NCI-H2107 treated with DMSO at 0.1 percent for 48 hours (cell line): ENCODE results near the gene AAGAB.
"Not testable (repeated sequence)": the region's sequence is repeated elsewhere in the genome, so short reads cannot be mapped to it uniquely, and the experiment has no call there.

Experiments used
- DNase-seq: peaks from one replicate; lab custom pipeline; 2025; ENCODE audit not compliant: unreplicated experiment; lab: John Stamatoyannopoulos, UW

Gene AAGAB

DNA sequence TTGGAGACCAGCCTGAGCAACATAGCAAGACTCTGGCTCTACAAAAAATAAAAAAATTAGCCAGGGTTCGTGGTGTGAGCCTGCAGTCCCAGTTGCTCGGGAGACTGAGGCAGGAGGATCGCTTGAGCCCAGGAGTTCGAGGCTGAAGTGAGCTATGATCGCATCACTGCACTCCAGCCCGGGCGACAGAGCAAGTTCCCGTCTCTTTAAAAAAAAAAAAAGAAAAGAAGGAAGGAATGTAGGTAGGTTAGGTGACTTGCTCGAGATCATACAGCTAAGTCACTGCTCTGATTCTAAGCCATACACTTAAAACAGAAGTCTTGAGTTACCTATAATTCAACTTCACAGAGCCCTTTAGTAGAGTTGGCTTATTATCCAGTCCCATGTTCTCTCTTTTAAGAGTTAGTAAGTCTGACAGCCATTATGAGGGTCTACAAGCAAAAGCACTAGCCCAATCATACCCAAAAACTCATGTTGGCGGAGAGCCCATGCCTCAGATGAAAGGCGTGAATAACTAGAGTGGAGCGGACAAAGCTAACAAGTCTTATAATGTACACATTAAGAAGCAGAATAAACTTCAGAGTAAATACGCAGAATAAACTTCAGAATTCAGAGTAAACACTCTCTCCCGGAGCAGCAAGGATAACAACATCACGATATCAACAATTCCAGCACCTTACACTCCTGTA, 768 bp downstream of the AAGAB start:
- DNase-seq: no peak

DNA sequence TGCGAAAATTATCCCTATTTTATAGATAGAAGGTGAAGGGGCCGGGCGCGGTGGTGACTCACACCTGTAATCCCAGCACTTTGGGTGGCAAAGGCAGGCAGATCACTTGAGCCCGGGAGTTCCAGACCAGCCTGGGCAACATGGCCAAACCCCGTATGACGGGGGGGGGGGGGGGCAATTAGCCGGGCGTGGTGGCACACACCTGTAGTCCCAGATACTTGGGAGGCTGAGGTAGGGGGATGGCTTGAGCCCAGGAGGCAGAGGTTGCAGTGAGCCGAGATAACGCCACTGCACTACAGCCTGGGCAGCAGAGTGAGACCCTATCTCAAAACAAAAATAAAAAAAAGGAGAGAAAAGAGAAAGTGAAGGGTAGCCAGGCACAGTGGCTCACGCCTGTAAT, 1.4 kb downstream of the AAGAB start:
- no peak for DNase-seq

DNA sequence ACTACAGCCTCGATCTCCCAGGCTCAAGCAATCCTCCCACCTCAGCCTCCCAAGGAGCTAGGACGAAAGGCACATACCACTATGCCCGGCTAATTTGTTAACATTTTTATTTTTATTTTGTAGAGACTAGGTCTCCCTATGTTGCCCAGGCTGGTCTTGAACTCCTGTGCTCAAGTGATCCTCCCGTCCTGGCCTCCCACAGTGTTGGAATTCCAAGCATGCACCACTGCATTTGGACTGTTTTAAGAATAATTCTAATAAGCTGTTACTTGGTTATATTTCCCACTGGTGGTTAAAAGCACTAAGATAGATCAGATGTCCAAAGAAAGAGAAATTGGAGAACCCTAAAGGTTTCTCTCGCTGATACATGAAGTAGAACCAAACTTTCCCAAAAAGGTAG, 3.1 kb downstream of the AAGAB start:
- DNase-seq: no peak

DNA sequence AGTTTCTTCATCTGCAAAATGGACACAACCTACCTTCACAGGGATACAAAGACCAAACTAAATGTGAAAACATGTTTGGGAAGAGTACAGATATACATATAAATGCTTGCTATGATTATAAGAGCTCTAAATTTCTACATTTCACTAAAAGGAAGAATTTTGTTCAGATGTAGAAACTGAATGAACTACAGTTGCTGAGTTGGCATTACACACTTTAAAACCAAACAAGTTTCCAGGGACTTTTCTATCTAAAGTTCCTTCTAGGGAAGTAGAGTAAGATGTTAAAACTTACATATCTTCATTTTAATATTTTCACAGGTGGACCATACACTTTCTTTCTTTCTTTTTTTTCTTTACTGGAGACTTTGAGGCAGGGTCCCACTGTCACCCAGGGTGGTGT, 4.6 kb downstream of the AAGAB start:
- DNase-seq: no peak

DNA sequence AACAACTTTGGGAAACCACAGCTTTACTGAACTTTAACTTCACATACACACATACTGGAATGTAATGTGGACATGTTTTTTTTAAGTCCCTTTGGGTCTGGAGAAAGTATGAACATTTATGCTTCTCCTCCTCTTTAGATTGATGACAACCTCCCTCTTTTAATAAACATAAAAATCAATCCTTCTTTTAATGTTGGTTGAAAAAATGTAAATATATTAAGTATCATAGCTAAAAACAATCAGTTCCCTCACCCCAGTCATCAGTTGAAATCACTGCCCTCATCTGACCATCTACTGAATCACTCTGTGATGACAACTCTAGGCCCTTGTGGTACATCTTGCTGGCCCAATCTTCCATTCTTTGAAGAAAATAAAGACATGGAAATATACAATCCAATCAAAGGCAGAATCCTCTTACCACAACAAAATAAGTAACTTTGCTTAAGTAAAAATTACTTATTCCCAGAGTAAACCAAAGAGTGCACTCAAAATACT, 6.4 kb downstream of the AAGAB start:
- DNase-seq: no peak

DNA sequence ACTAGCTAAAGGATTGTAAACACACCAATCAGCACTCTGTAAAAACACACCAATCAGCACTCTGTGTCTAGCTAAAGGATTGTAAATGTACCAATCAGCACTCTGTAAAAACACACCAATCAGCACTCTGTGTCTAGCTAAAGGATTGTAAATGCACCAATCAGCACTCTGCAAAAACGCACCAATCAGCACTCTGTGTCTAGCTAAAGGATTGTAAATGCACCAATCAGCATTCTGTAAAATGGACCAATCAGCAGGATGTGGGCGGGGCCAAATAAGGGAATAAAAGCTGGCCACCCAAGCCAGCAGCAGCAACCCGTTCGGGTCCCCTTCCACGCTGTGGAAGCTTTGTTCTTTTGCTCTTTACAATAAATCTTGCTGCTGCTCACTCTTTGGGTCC, 7.9 kb downstream of the AAGAB start:
- not testable (repeated sequence) for DNase-seq

DNA sequence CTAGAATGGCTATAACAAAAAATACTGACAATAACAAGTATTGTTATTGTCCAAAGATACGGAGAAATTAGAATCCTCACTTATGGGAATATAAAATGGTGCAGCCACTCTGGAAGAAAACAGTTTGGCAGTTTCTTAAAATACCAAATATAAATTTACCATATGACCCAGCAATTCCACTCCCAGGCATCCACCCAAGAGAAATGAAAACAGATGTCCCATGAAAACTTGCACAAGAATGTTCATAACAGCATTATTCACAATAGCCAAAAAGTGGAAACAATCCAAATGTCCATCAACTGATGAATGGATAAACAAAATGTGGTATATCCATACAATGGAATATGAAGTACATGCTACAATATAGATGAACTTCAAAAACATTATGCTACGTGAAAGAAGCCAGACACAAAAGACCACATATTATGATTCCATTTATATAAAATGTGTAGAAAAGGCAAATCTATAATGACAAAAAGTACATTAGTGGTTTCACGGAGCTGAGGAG, 9.4 kb downstream of the AAGAB start:
- no peak for DNase-seq

DNA sequence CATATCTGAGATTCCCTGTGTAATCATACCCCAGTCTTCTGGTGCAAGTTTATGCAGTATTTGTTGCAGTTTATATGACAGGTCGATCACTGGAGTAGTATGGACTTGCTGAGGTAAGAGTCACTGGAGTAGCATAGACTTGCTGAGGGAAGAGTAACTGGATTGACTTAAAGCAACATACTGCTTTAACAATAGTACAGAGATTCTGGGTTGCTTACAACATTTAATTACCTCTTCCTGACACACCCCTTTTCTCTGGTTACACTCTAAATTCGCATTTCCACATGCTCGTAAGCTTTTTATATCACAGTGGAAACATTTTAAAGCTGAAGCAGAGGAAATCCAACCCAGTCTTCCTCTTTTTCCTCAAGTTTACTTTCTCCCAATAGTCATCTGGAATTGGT, 11.8 kb downstream of the AAGAB start:
- DNase-seq: no peak

DNA sequence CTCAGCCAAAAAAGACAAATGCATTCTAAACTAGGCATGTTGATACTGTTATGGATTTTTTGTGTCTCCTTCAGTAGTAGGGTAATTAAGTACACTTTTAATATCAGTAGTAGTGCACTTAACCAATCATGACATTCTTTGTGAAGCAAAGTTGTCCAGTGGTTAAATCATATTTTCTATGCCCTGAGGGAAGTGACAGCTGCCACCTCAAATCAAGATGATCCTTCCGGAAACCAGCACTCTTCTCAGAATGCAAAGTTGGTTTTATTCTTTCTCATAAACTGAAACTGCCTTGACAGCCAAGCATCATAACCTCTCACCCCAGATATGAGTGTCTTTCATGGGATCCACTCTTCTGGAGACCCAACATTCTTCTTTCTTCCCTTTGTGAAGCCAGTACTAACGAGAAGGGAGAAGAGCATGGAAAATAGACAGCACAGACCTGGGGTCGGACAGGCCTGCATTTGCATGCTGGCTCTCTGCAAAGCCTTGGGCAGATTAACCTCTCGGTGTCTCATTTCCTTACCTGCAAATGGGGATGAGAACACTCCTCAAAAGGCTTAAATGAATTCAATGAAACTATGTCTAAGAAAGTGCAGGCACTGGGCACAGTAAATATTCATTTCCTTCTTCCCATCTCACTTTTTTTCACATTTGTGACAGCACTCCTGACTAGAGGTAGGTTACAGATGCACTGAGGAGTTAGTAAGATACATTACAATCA, 13.2 kb downstream of the AAGAB start:
- no peak for DNase-seq

DNA sequence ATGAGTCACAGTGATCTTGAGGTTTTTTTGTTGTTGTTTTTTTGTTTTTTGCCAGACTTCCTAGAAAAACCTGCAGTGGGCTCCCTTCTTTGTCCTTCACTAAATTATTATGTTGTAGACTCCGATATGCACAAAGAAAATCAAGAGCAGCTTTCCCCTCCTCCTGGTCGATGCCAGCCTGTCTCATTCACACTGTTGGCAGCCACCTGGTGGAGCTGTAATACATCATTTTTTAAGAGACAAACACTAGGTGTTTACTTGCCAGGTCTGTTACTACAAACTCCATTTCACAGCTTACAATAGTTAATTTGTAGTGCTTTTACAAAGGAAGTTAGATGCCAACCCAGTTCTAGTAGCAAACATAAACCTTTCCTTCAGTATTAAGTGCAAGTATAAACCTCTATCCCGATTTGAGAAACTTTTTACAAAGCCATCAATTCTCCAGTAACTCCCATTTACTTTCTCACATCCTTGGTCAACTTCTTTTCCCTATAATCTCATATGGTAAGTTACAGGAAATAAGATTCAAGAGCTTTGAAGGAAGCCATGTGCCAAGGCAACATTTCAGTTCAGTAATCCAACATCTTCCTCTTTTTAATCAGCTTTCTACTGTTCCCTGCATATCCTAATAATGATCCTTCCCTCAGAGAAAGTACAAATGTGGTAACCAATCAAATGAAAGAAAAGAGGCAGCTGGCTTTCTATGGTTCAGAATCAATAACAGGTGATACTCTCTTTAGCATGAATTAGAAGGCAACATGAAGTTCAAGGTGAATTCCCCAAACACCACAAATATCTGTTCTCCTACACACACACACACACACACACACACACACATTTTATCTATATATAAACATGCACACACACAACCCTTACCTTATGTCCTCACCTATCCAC, 14.0 kb downstream of the AAGAB start:
- peak; percentile 45 for DNase-seq

DNA sequence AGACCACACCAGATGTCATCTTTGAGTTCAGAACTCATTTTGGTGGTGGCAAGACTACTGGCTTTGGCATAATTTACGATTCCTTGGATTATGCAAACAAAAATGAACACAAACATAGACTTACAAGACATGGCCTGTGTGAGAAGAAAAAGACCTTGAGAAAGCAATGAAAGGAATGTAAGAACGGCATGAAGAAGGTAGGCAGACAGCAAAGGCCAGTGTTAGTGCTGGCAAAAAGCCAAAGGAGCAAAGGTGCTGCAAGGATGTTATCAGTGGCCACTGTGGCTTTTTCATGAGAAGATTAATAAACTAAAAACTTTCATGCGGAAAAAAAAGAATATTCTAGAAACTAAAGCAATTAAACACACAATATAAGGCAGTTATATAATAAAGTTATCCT, 21.9 kb downstream of the AAGAB start:
- no peak for DNase-seq

DNA sequence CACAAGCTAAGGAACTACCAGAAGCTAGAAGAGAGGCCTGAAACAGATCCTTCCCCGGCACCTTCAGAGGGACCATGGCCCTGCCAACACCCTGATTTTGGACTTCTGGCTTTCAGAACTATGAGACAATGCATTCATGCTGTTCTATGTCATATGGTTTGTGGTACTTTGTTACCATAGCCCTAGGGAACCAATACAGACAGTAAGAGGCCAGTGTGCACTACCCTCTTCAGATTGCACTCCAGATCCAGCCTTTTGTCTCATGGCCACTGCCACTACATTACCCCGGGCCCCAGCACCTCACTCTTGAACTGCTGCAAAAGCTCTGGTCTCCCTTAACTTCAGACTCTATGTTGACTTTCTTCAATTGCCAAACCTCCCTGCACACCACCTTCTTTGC, 24.0 kb downstream of the AAGAB start:
- DNase-seq: no peak

DNA sequence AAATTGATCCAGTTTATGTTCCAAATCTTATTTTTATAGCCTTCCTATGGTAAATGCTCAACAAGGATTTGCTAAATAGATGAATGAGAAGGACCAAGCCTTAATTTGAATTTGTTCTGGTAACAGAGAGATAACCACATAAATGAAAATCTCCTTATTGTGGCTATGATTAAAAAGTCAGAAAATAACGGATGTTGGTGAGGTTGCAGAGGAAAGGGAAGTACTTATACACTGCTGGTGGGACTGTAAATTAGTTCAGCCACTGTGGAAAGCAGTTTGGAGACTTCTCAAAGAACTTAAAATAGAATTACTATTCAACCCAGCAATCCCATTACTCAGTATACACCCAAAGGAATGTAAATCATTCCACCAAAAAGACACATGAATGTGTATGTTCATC, 26.2 kb downstream of the AAGAB start:
- no peak for DNase-seq

DNA sequence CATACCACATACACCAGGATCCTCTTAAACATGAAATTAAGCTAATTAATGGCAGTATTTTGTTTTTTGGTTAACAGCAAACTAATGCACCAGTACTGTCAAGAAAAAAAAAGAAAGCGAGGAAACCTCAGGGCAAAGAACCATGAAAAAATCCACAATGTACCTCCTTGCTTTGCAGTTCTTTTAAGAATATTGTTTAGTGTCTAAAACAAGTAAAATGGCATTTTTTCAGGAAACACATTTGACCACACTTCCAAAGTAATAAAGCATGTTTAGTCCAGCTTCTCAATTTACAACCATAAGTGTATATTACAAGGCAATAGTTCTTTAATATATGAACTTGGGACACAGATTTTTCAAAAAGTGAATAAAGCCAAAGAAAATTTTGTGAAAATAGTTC, 26.6 kb downstream of the AAGAB start:
- DNase-seq: no peak

DNA sequence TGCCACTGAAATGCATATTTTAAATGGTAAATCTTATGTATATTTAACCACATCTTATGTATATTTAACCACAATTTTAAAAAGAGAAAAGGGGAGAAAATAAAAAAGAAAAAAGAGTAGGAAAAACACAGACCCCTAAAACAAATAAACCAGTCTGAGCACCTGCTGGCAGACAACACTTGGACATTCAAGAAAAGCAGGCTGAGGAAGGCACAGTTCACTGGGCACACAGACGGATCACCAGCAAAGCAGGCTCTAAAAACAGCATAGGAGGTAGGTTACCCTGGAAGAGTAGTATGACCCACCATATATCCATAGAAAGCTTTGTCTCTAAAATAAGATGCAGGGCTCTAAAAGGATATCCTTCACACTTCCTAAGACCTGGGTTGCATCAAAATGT, 27.0 kb downstream of the AAGAB start:
- no peak for DNase-seq

DNA sequence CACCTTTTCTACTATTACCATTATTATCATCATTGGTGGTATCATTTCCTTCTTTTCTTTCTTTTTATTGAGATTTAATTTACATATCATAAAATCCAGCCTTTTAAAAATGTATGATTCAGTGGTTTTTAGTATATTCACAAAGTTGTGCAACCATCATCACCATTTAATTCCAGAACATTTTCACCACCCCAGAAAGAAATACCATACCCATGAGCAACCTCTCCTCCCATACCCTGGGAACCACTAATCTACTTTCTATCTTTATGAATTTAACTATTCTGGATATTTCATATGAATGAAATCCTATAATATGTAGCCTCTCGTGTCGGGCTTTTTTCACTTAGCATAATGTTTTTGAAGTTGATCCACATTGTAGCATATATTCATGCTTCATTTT, 29.1 kb downstream of the AAGAB start:
- no peak for DNase-seq

DNA sequence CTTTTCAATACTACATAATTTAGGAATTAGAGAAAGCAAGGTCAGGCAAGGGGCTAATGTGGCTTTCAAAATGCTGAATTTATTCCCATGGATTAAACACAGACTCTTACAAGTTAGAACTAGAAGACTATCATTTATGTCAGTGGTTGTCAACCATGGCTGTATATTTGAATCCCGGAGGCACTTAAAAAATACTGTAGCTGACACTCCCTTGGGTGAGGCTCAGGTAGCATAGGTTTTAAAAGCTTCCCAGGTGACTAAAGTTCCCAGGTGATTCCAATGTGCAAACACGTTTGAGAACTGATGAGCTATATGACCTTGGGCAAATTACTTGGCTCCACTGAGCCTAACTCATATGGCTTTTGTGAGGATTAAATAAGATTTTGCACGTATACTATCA, 29.6 kb downstream of the AAGAB start:
- no peak for DNase-seq

DNA sequence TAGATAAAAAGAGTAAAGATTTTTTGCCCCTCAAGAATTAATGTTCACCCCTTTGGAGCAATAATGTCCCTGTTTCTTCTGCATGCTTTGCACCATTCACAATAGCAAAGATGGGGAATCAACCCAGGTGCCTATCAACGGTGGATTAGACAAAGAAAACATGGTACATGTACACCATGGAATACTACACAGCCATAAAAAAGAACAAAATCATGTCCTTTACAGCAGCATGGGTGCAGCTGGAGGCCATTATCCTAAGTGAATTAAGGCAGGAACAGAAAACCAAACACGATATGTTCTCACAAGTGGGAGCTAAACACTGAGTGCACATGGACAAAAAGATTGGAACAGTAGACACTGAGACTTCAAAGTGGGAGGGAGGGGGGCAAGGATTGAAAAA, 35.2 kb downstream of the AAGAB start:
- no peak for DNase-seq

DNA sequence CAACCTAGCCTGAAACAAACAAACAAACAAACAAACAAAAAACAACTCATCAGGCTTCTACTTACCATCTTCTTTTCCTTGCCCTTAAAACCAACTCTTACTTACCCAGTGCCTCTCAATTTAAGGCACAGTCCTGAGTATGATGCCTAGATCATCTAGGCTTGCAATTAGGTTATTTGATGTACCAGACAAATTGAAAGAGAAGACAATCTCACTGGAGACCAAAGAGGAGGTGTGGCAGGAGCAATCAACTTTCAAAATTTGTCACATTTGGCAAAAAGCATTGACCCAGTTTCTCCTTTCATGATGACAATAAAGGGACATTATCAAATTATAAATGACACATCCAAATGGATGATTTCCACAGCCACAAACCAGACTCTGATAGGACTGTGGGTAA, 36.0 kb downstream of the AAGAB start:
- DNase-seq: no peak

DNA sequence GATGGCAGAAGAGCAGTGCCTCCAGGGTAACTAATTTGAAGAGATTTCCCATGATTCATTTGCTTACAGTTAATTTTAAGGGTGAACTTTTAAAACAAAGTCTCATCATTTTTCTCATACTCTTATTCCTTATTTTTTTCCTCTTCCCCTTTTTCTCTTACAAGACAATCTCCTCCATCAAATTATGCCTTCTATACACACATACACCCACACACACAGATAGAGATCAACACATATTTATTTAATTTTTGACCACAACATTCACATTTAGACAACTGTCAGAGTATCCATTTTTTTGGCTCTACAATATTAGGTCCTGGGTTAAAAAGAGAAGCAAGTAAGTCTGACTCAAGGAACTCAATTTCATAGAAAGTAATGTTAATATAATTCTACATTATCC, 37.6 kb downstream of the AAGAB start:
- no peak for DNase-seq

DNA sequence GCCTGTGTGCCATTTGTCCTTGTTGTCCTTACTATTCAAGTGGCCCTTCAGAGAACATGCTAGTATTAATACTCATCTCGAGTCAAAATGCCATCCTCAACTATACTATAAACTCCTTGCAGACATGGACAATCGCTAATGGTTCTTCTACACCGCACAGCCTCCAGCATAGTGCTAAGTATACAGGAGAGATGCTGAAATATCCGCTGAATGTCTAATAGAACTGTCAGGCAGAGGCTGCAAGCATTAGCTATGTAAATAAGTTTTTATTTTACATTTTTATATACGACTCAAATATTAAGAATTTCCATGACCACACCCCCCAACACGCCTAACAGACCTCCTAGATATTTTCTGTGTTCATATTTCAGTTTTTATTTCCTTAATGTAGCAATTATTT, 39.4 kb downstream of the AAGAB start:
- DNase-seq: no peak
